ENCODE measurements around the gene HNRNPL. TPM values are rescaled to one million over a fixed set of nuclear protein-coding genes. Genes with fewer than 3 reads are reported as not detected.

Gene HNRNPL
- total RNA-seq, 1 experiment from 2014 or later: 225 TPM

- DNase-seq (ENCODE audit: low read depth, low spot score): no peak
- in situ Hi-C loops (cut with HindIII; ENCODE audit: low pct_unique_long_range_greater_than_20kb, low sequenced_read_pairs): no loop called here
These were observed 1.3 kb upstream of the HNRNPL start for GRCh38 chr19:38850976-38851621.

GRCh38 chr19:38850436-38850975 is 720 bp upstream of the HNRNPL start:
- DNase-seq (ENCODE audit: low read depth, low spot score): no peak
- in situ Hi-C loops (cut with HindIII; ENCODE audit: low pct_unique_long_range_greater_than_20kb, low sequenced_read_pairs): no loop called here

GRCh38 chr19:38849147-38849859 is 483 bp downstream of the HNRNPL start:
- in situ Hi-C loops (cut with HindIII; ENCODE audit: low pct_unique_long_range_greater_than_20kb, low sequenced_read_pairs): no loop called here
- peak; percentile 95 for DNase-seq (ENCODE audit: low read depth, low spot score)

GRCh38 chr19:38848299-38849146 is 1.3 kb downstream of the HNRNPL start:
- DNase-seq (ENCODE audit: low read depth, low spot score): no peak
- in situ Hi-C loops (cut with HindIII; ENCODE audit: low pct_unique_long_range_greater_than_20kb, low sequenced_read_pairs): no loop called here

- in situ Hi-C loops (cut with HindIII; ENCODE audit: low pct_unique_long_range_greater_than_20kb, low sequenced_read_pairs): no loop called here
- DNase-seq (ENCODE audit: low read depth, low spot score): no peak
These were observed 3.7 kb downstream of the HNRNPL start for GRCh38 chr19:38846097-38846496.

- in situ Hi-C loops (cut with HindIII; ENCODE audit: low pct_unique_long_range_greater_than_20kb, low sequenced_read_pairs): no loop called here
- DNase-seq (ENCODE audit: low read depth, low spot score): no peak
These were observed 4.3 kb downstream of the HNRNPL start for GRCh38 chr19:38845374-38846024.

GRCh38 chr19:38844093-38844686 is 5.6 kb downstream of the HNRNPL start:
- no peak for DNase-seq (ENCODE audit: low read depth, low spot score)
- in situ Hi-C loops (cut with HindIII; ENCODE audit: low pct_unique_long_range_greater_than_20kb, low sequenced_read_pairs): no loop called here

- DNase-seq (ENCODE audit: low read depth, low spot score): no peak
- in situ Hi-C loops (cut with HindIII; ENCODE audit: low pct_unique_long_range_greater_than_20kb, low sequenced_read_pairs): no loop called here
These were observed 6.5 kb downstream of the HNRNPL start for GRCh38 chr19:38843175-38843758.

GRCh38 chr19:38842439-38843174 is 7.2 kb downstream of the HNRNPL start:
- DNase-seq (ENCODE audit: low read depth, low spot score): no peak
- in situ Hi-C loops (cut with HindIII; ENCODE audit: low pct_unique_long_range_greater_than_20kb, low sequenced_read_pairs): no loop called here

GRCh38 chr19:38841787-38842438 is 7.9 kb downstream of the HNRNPL start:
- in situ Hi-C loops (cut with HindIII; ENCODE audit: low pct_unique_long_range_greater_than_20kb, low sequenced_read_pairs): no loop called here
- no peak for DNase-seq (ENCODE audit: low read depth, low spot score)

- no peak for DNase-seq (ENCODE audit: low read depth, low spot score)
- in situ Hi-C loops (cut with HindIII; ENCODE audit: low pct_unique_long_range_greater_than_20kb, low sequenced_read_pairs): no loop called here
These were observed 8.5 kb downstream of the HNRNPL start for GRCh38 chr19:38841180-38841766.

- DNase-seq (ENCODE audit: low read depth, low spot score): no peak
- in situ Hi-C loops (cut with HindIII; ENCODE audit: low pct_unique_long_range_greater_than_20kb, low sequenced_read_pairs): no loop called here
These were observed 9.2 kb downstream of the HNRNPL start for GRCh38 chr19:38840583-38840968.

GRCh38 chr19:38839816-38840582 is 9.8 kb downstream of the HNRNPL start:
- no peak for DNase-seq (ENCODE audit: low read depth, low spot score)
- in situ Hi-C loops (cut with HindIII; ENCODE audit: low pct_unique_long_range_greater_than_20kb, low sequenced_read_pairs): no loop called here

GRCh38 chr19:38838986-38839761 is 10.6 kb downstream of the HNRNPL start:
- DNase-seq (ENCODE audit: low read depth, low spot score): no peak
- in situ Hi-C loops (cut with HindIII; ENCODE audit: low pct_unique_long_range_greater_than_20kb, low sequenced_read_pairs): no loop called here

Measured in SK-MEL-5 (cell line).